BLaER1 treated with 17β-estradiol and CSF1 and Interleukin-3, amounts not matched to agents 10 nM and 100 nM (cell line): ENCODE measurements around the gene ZNF212.

Source experiments
- H3K27ac ChIP-seq, 11 experiments: shearing (Covaris generic); formaldehyde crosslinking; 2 replicates each; pipeline ENCODE4 v1.8.1; 2022
- H3K27me3 ChIP-seq, 11 experiments: shearing (Covaris generic); formaldehyde crosslinking; 2 replicates each; pipeline ENCODE4 v1.8.1; 2022
- H3K36me3 ChIP-seq, 11 experiments: shearing (Covaris generic); formaldehyde crosslinking; 2 replicates each; pipeline ENCODE4 v1.8.1; 2022
- H3K4me1 ChIP-seq, 10 experiments: shearing (Covaris generic); formaldehyde crosslinking; 2 replicates each; pipeline ENCODE4 v1.8.1; 2022
- H3K4me2 ChIP-seq, 11 experiments: shearing (Covaris generic); formaldehyde crosslinking; 2 replicates each; pipeline ENCODE4 v1.8.1; 2022
- H3K4me3 ChIP-seq, 10 experiments: shearing (Covaris generic); formaldehyde crosslinking; 2 replicates each; pipeline ENCODE4 v1.8.1; 2022
- H3K9ac ChIP-seq, 11 experiments: shearing (Covaris generic); formaldehyde crosslinking; 2 replicates each; pipeline ENCODE4 v1.8.1; 2022
- H3K9me3 ChIP-seq, 11 experiments: shearing (Covaris generic); formaldehyde crosslinking; replicated peaks in 1 of 11; 2 replicates each; pipeline ENCODE4 v1.8.1; 2022
- H4K20me1 ChIP-seq, 11 experiments: shearing (Covaris generic); formaldehyde crosslinking; 2 replicates each; pipeline ENCODE4 v1.8.1; 2022
- Cebpa-rat ChIP-seq, 11 experiments: shearing (Covaris generic); IDR thresholded peaks; 2 replicates each; pipeline ENCODE4 v1.8.1; 2022

The ZNF212 gene

GRCh38 chr7:149253665-149254064, 14.2 kb downstream of the ZNF212 start:
- peaks cover 0 to 3% (median 0%) of the 10 kb centered on the region in 10 experiments; a peak in 1 of 20 replicates for H3K4me1 ChIP-seq
- no peak for TF ChIP-seq Cebpa-rat (IDR thresholded peaks at IDR 0.05)
- H3K9me3 ChIP-seq: no peaks in the 10 kb centered on the region
- peaks cover 5 to 12% (median 9%) of the 10 kb centered on the region in 11 experiments; a peak in 13 of 22 replicates for H4K20me1 ChIP-seq
- H3K9ac ChIP-seq: no peak overlapping the region
- H3K27me3 ChIP-seq: no peaks in the 10 kb centered on the region
- H3K4me3 ChIP-seq: no peak overlapping the region
- no peak overlapping the region for H3K4me2 ChIP-seq
- H3K27ac ChIP-seq: no peak overlapping the region
- H3K36me3 ChIP-seq: peaks cover 67 to 78% (median 72%) of the 10 kb centered on the region in 11 experiments

GRCh38 chr7:149254181-149254858, 14.9 kb downstream of the ZNF212 start:
- Histone ChIP-seq H3K4me3 (no peak overlapping the region), H3K9ac (no peak overlapping the region), H3K27me3 (no peaks in the 10 kb centered on the region), H3K9me3 (no peaks in the 10 kb centered on the region), H4K20me1 (peaks cover 0 to 10% (median 4%) of the 10 kb centered on the region in 11 experiments; a peak in 10 of 22 replicates), H3K4me2 (no peak overlapping the region), H3K4me1 (no peaks in the 10 kb centered on the region), H3K36me3 (peaks cover 67 to 78% (median 72%) of the 10 kb centered on the region in 11 experiments), H3K27ac (no peak overlapping the region)
- TF ChIP-seq Cebpa-rat (IDR thresholded peaks at IDR 0.05): no peak

- H3K9ac ChIP-seq: no peak overlapping the region
- TF ChIP-seq Cebpa-rat (IDR thresholded peaks at IDR 0.05): no peak
- no peak overlapping the region for H3K4me2 ChIP-seq
- H4K20me1 ChIP-seq: peaks cover 0 to 10% (median 0%) of the 10 kb centered on the region in 11 experiments; a peak in 6 of 22 replicates
- no peaks in the 10 kb centered on the region for H3K4me1 ChIP-seq
- no peak overlapping the region for H3K4me3 ChIP-seq
- no peak overlapping the region for H3K27ac ChIP-seq
- no peaks in the 10 kb centered on the region for H3K9me3 ChIP-seq
- peaks cover 61 to 70% (median 63%) of the 10 kb centered on the region in 11 experiments for H3K36me3 ChIP-seq
- no peaks in the 10 kb centered on the region for H3K27me3 ChIP-seq
Observed at GRCh38 chr7:149255174-149255573, 15.7 kb downstream of the ZNF212 start.

GRCh38 chr7:149256568-149256967, 17.1 kb downstream of the ZNF212 start:
- Histone ChIP-seq H3K9ac (no peak overlapping the region), H3K27ac (no peak overlapping the region), H3K4me1 (peaks cover 0 to 5% (median 5%) of the 10 kb centered on the region in 10 experiments; a peak in 12 of 20 replicates), H3K4me3 (no peak overlapping the region), H3K9me3 (no peaks in the 10 kb centered on the region), H3K27me3 (no peaks in the 10 kb centered on the region), H4K20me1 (peaks cover 0 to 10% (median 0%) of the 10 kb centered on the region in 11 experiments; a peak in 4 of 22 replicates), H3K36me3 (peaks cover 48 to 56% (median 49%) of the 10 kb centered on the region in 11 experiments), H3K4me2 (no peak overlapping the region)
- no peak for TF ChIP-seq Cebpa-rat (IDR thresholded peaks at IDR 0.05)

GRCh38 chr7:149257146-149257545, 17.7 kb downstream of the ZNF212 start:
- Histone ChIP-seq H3K4me1 (peaks cover 0 to 10% (median 8%) of the 10 kb centered on the region in 10 experiments; a peak in 19 of 20 replicates), H3K9me3 (no peaks in the 10 kb centered on the region), H3K4me2 (no peak overlapping the region), H4K20me1 (peaks cover 0 to 10% (median 0%) of the 10 kb centered on the region in 11 experiments; a peak in 4 of 22 replicates), H3K27ac (no peak overlapping the region), H3K9ac (no peak overlapping the region; a peak in 1 of 22 replicates), H3K4me3 (no peak overlapping the region), H3K27me3 (no peaks in the 10 kb centered on the region), H3K36me3 (peaks cover 42 to 50% (median 44%) of the 10 kb centered on the region in 11 experiments)
- TF ChIP-seq Cebpa-rat (IDR thresholded peaks at IDR 0.05): no peak

GRCh38 chr7:149261316-149261828, 21.9 kb downstream of the ZNF212 start:
- no peak for TF ChIP-seq Cebpa-rat (IDR thresholded peaks at IDR 0.05)
- Histone ChIP-seq H4K20me1 (peaks cover 0 to 4% (median 0%) of the 10 kb centered on the region in 11 experiments; a peak in 3 of 22 replicates), H3K4me2 (peak overlapping the region; percentile 81 to 97 (median 92)), H3K4me1 (peaks cover 16 to 26% (median 19%) of the 10 kb centered on the region in 10 experiments), H3K27ac (peak overlapping the region; percentile 81 to 90 (median 88); a peak in 21 of 22 replicates), H3K9ac (peak overlapping the region; percentile 76 to 88 (median 83)), H3K36me3 (peaks cover 11 to 23% (median 15%) of the 10 kb centered on the region in 11 experiments), H3K4me3 (peak overlapping the region; percentile 57 to 71 (median 62)), H3K27me3 (no peaks in the 10 kb centered on the region), H3K9me3 (no peaks in the 10 kb centered on the region)

- Histone ChIP-seq H4K20me1 (peaks cover 0 to 4% (median 0%) of the 10 kb centered on the region in 11 experiments; a peak in 4 of 22 replicates), H3K9ac (peak within 1 kb of the TSS; percentile 76 to 88 (median 83)), H3K27ac (peak within 1 kb of the TSS; percentile 81 to 90 (median 88)), H3K27me3 (no peaks in the 10 kb centered on the region), H3K36me3 (peaks cover 12 to 24% (median 21%) of the 10 kb centered on the region in 11 experiments), H3K9me3 (no peaks in the 10 kb centered on the region), H3K4me3 (peak within 1 kb of the TSS; percentile 57 to 71 (median 62)), H3K4me2 (peak within 1 kb of the TSS; percentile 81 to 97 (median 92)), H3K4me1 (peaks cover 16 to 26% (median 19%) of the 10 kb centered on the region in 10 experiments)
- TF ChIP-seq Cebpa-rat (IDR thresholded peaks at IDR 0.05): no peak
Observed at GRCh38 chr7:149261829-149262617, 22.6 kb downstream of the ZNF212 start, which contains the start of gene ZNF783. Gene ZNF783 (plus strand): TSS chr7:149262196. CDS start chr7:149262334, 138 bp downstream.

GRCh38 chr7:149266451-149266850, 27.0 kb downstream of the ZNF212 start:
- H3K4me2 ChIP-seq: no peak overlapping the region
- H3K27me3 ChIP-seq: no peaks in the 10 kb centered on the region
- no peaks in the 10 kb centered on the region for H3K9me3 ChIP-seq
- H3K4me3 ChIP-seq: no peak overlapping the region
- H3K9ac ChIP-seq: no peak overlapping the region
- H4K20me1 ChIP-seq: peaks cover 0 to 4% (median 0%) of the 10 kb centered on the region in 11 experiments; a peak in 4 of 22 replicates
- peaks cover 12 to 21% (median 16%) of the 10 kb centered on the region in 10 experiments for H3K4me1 ChIP-seq
- H3K27ac ChIP-seq: no peak overlapping the region
- no peak for TF ChIP-seq Cebpa-rat (IDR thresholded peaks at IDR 0.05)
- peaks cover 45 to 62% (median 53%) of the 10 kb centered on the region in 11 experiments for H3K36me3 ChIP-seq
